GM18502 (cell line): ENCODE results near the gene SDR9C7.
"Not testable (repeated sequence)": the region's sequence is repeated elsewhere in the genome, so short reads cannot be mapped to it uniquely, and the experiment has no call there.

ENCODE experiments used
- ATAC-seq: cut with Tn5 transposase; IDR thresholded peaks from one replicate; pipeline ENCODE4 v1.9.1; 2021; ENCODE audit warnings: mild to moderate bottlenecking; ENCODE audit not compliant: unreplicated experiment, poor library complexity

Gene SDR9C7

GRCh38 chr12:56933826-56934625 is at the start of gene SDR9C7:
Gene SDR9C7, minus strand, starts transcription at chr12:56934408. Its CDS starts 147 bp downstream, at chr12:56934261.
- no peak for ATAC-seq

GRCh38 chr12:56983386-56983785 is 49.2 kb upstream of the SDR9C7 start:
- no peak for ATAC-seq

GRCh38 chr12:56982578-56983236 is 48.5 kb upstream of the SDR9C7 start:
- ATAC-seq = not testable (repeated sequence)

- no peak for ATAC-seq
Observed at GRCh38 chr12:56980941-56981530, 46.8 kb upstream of the SDR9C7 start.

GRCh38 chr12:56980268-56980667 is 46.1 kb upstream of the SDR9C7 start:
- no peak for ATAC-seq

GRCh38 chr12:56979628-56980027 is 45.4 kb upstream of the SDR9C7 start:
- no peak for ATAC-seq

GRCh38 chr12:56978397-56979138 is 44.4 kb upstream of the SDR9C7 start:
- no peak for ATAC-seq

GRCh38 chr12:56977361-56977760 is 43.2 kb upstream of the SDR9C7 start:
- ATAC-seq = not testable (repeated sequence)

- ATAC-seq = not testable (repeated sequence)
Observed at GRCh38 chr12:56974224-56974623, 40.0 kb upstream of the SDR9C7 start.

GRCh38 chr12:56968910-56969309 is 34.7 kb upstream of the SDR9C7 start:
- not testable (repeated sequence) for ATAC-seq

- not testable (repeated sequence) for ATAC-seq
Observed at GRCh38 chr12:56965997-56966642, 31.9 kb upstream of the SDR9C7 start.

GRCh38 chr12:56965124-56965523 is 30.9 kb upstream of the SDR9C7 start:
- not testable (repeated sequence) for ATAC-seq

GRCh38 chr12:56963557-56963956 is 29.3 kb upstream of the SDR9C7 start:
- ATAC-seq = not testable (repeated sequence)

GRCh38 chr12:56962247-56962646 is 28.0 kb upstream of the SDR9C7 start:
- not testable (repeated sequence) for ATAC-seq

GRCh38 chr12:56958422-56958821 is 24.2 kb upstream of the SDR9C7 start:
- ATAC-seq = no peak

GRCh38 chr12:56957229-56958052 is 23.2 kb upstream of the SDR9C7 start, which contains the start of gene RDH16:
Gene RDH16, minus strand, starts transcription at chr12:56957608. Its CDS starts 146 bp downstream, at chr12:56957462.
- ATAC-seq = no peak

GRCh38 chr12:56955631-56956256 is 21.5 kb upstream of the SDR9C7 start:
- no peak for ATAC-seq

GRCh38 chr12:56954958-56955355 is 20.7 kb upstream of the SDR9C7 start:
- no peak for ATAC-seq
